Measurements from ENCODE around the gene TMC1. TPM values are rescaled to one million over a fixed set of nuclear protein-coding genes. Genes with fewer than 3 reads are reported as not detected.

TMC1 gene
- total RNA-seq, 1 experiment from 2014 or later, result not detected

DNA sequence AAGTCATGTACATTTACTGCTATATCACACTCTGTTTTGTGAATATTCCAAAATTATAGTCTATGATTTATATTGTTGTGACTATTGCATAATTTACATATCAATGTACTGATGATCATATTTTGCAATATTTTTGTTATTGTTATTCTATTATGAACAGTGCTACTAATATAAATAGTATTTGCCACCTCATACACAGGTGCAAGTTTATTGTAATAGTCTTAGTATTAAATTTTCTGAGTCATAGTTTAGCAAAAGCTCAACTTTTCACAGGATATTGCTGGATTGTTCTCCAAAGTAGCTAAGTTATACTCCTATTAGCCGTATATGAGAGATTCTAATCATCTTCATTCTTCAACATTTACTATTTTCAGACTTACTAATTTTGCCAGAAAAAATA is 124.7 kb downstream of the TMC1 start:
- TF ChIP-seq, protein P1, sequence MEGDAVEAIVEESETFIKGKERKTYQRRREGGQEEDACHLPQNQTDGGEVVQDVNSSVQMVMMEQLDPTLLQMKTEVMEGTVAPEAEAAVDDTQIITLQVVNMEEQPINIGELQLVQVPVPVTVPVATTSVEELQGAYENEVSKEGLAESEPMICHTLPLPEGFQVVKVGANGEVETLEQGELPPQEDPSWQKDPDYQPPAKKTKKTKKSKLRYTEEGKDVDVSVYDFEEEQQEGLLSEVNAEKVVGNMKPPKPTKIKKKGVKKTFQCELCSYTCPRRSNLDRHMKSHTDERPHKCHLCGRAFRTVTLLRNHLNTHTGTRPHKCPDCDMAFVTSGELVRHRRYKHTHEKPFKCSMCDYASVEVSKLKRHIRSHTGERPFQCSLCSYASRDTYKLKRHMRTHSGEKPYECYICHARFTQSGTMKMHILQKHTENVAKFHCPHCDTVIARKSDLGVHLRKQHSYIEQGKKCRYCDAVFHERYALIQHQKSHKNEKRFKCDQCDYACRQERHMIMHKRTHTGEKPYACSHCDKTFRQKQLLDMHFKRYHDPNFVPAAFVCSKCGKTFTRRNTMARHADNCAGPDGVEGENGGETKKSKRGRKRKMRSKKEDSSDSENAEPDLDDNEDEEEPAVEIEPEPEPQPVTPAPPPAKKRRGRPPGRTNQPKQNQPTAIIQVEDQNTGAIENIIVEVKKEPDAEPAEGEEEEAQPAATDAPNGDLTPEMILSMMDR (IDR thresholded peaks at IDR 0.05; ENCODE audit: unreplicated experiment), result no peak
- H3K27ac Mint-ChIP-seq (ENCODE audit: low read depth, unreplicated experiment), result no peak overlapping the region
- no peak for DNase-seq (ENCODE audit: unreplicated experiment)
- no peaks in the 10 kb centered on the region for H3K36me3 Mint-ChIP-seq (ENCODE audit: insufficient read depth, unreplicated experiment)
- no peaks in the 10 kb centered on the region for H3K4me1 Mint-ChIP-seq (ENCODE audit: insufficient read depth, unreplicated experiment)
- no peaks in the 10 kb centered on the region for H3K27me3 Mint-ChIP-seq (ENCODE audit: insufficient read depth, unreplicated experiment)
- no peak overlapping the region for H3K4me3 Mint-ChIP-seq (ENCODE audit: unreplicated experiment)
- POLR2A ChIA-PET, result interaction anchor here (1.4 kb wide), 1 partner anchor 10 kb away, joined by 3 read pairs; no protein-coding TSS in a partner anchor
- CTCF ChIA-PET, result interaction anchor here (0.6 to 1.1 kb wide), 2 partner anchors 19 to 59 kb away, joined by 3 to 4 read pairs; no protein-coding TSS in a partner anchor
- H3K9me3 Mint-ChIP-seq (ENCODE audit: unreplicated experiment), result no peaks in the 10 kb centered on the region
- intact Hi-C loops (cut with micrococcal nuclease), result no loop called here
- no TSS peak for BruUV-seq (replicated peaks)

DNA sequence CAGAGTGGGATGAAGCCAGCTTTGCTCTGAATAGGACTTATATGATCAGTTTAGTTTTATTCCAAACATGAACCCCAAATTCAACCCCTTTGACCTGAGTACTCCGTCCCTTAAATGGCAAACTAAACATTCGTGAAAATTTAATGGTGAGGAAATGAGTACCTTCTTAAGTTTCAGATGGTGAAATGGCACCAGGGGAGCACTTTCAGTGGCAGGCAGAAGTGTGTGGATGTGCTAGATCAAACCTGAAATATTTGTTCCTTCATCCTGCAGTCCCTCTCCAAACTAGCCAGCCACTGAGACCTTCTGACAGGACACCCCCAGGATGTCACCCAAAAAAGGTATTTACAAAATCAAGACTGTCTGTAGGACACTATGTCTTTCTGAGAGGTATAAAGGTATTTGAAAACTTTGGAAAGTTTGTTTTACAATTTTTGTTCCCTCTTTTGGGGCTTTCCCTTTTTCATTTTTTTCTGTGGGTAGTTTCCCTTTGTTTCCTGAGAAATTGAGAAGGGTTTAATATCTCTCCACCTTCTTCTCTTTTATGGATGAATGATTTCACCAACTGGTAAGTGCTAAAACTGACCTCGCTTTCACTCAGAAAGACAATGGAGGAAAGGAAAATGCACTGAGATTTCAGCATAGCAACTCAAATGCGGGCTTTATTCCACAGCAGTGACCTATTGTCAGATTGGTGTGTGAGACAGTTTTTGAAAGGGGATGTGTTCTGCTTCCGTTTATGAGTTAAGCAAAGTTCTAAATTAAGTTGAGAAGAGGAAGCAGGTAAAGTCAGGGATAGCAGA is 127.1 kb downstream of the TMC1 start:
- DNase-seq (ENCODE audit: unreplicated experiment), result no peak
- TF ChIP-seq, protein P1 (IDR thresholded peaks at IDR 0.05; ENCODE audit: unreplicated experiment), result no peak
- CTCF ChIA-PET, result no interaction called here
- no peaks in the 10 kb centered on the region for H3K27me3 Mint-ChIP-seq (ENCODE audit: insufficient read depth, unreplicated experiment)
- POLR2A ChIA-PET, result interaction anchor here (0.7 kb wide), 1 partner anchor 56 kb away, joined by 3 read pairs; no protein-coding TSS in a partner anchor
- no peak overlapping the region for H3K27ac Mint-ChIP-seq (ENCODE audit: low read depth, unreplicated experiment)
- no peak overlapping the region for H3K4me3 Mint-ChIP-seq (ENCODE audit: unreplicated experiment)
- no peaks in the 10 kb centered on the region for H3K9me3 Mint-ChIP-seq (ENCODE audit: unreplicated experiment)
- H3K4me1 Mint-ChIP-seq (ENCODE audit: insufficient read depth, unreplicated experiment), result no peaks in the 10 kb centered on the region
- intact Hi-C loops (cut with micrococcal nuclease), result no loop called here
- no peaks in the 10 kb centered on the region for H3K36me3 Mint-ChIP-seq (ENCODE audit: insufficient read depth, unreplicated experiment)
- no TSS peak for BruUV-seq (replicated peaks)

DNA sequence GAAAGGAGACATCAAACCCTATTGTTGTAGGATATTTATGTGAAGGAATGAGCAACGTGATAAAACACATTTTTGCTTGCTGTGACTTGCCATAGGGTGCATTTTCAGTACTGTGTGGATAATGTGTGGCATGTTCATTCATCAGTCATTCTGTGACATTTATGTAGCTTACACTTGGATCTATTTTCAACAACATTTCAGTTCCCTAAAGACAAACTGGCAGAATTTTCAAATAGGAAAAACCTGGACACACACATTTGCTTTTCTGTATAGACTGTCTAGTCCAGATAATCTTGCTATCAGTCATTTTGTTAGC is 127.7 kb downstream of the TMC1 start:
- intact Hi-C loops (cut with micrococcal nuclease), result no loop called here
- DNase-seq (ENCODE audit: unreplicated experiment), result no peak
- no peaks in the 10 kb centered on the region for H3K4me1 Mint-ChIP-seq (ENCODE audit: insufficient read depth, unreplicated experiment)
- no peak overlapping the region for H3K4me3 Mint-ChIP-seq (ENCODE audit: unreplicated experiment)
- H3K27ac Mint-ChIP-seq (ENCODE audit: low read depth, unreplicated experiment), result no peak overlapping the region
- ChIA-PET CTCF (no interaction called here), POLR2A (no interaction called here)
- TF ChIP-seq, protein P1 (IDR thresholded peaks at IDR 0.05; ENCODE audit: unreplicated experiment), result no peak
- H3K27me3 Mint-ChIP-seq (ENCODE audit: insufficient read depth, unreplicated experiment), result no peaks in the 10 kb centered on the region
- no peaks in the 10 kb centered on the region for H3K9me3 Mint-ChIP-seq (ENCODE audit: unreplicated experiment)
- BruUV-seq (replicated peaks), result no TSS peak
- no peaks in the 10 kb centered on the region for H3K36me3 Mint-ChIP-seq (ENCODE audit: insufficient read depth, unreplicated experiment)

DNA sequence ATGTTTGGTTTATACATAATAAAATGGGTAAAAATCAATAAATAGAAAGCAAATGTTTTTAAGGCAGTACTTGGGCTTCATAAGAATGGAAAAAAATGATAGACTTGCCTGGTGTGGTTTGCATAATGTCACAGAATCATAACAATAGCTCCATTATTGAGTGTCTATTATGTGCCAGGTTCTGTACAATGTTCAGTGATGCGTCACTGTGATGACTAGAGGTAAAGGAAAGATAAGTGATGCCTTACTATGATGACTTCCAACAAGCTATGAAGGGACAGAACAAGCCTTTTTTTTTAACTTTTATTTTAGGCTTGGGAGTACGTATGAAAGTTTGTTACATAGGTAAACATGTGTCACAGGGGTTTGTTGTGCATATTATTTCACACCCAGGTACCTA is 128.8 kb downstream of the TMC1 start:
- no peaks in the 10 kb centered on the region for H3K27me3 Mint-ChIP-seq (ENCODE audit: insufficient read depth, unreplicated experiment)
- intact Hi-C loops (cut with micrococcal nuclease), result no loop called here
- H3K4me3 Mint-ChIP-seq (ENCODE audit: unreplicated experiment), result no peak overlapping the region
- BruUV-seq (replicated peaks), result no TSS peak
- H3K27ac Mint-ChIP-seq (ENCODE audit: low read depth, unreplicated experiment), result no peak overlapping the region
- no peaks in the 10 kb centered on the region for H3K4me1 Mint-ChIP-seq (ENCODE audit: insufficient read depth, unreplicated experiment)
- ChIA-PET CTCF (interaction anchor here (0.6 kb wide), 1 partner anchor 336 kb away, joined by 3 read pairs; no protein-coding TSS in a partner anchor), POLR2A (interaction anchor here (1.0 to 1.4 kb wide), 2 partner anchors 9 to 285 kb away, joined by 3 to 6 read pairs; partner anchors contain the start of gene ZFAND5)
- H3K36me3 Mint-ChIP-seq (ENCODE audit: insufficient read depth, unreplicated experiment), result no peaks in the 10 kb centered on the region
- DNase-seq (ENCODE audit: unreplicated experiment), result no peak
- TF ChIP-seq, protein P1 (IDR thresholded peaks at IDR 0.05; ENCODE audit: unreplicated experiment), result no peak
- no peaks in the 10 kb centered on the region for H3K9me3 Mint-ChIP-seq (ENCODE audit: unreplicated experiment)
